H9 (cell line): ENCODE measurements around the gene CASK. TPM values are rescaled to one million over a fixed set of nuclear protein-coding genes. Genes with fewer than 3 reads are reported as not detected.

Experiments
- DNase-seq: peaks from one replicate; pipeline ENCODE4 v3.0.0-alpha.2; 2017
- H2AFZ ChIP-seq: one replicate; pipeline ENCODE4 v1.6.1; 2013; ENCODE audit warnings: mild to moderate bottlenecking, low read length, control low read depth, moderate library complexity
- H2AK5ac ChIP-seq: 2 replicates; pipeline ENCODE4 v1.6.1; 2013; ENCODE audit warnings: low read length, control low read depth, mixed read lengths; ENCODE audit not compliant: insufficient read length
- H2BK120ac ChIP-seq: one replicate; pipeline ENCODE4 v1.6.1; 2013; ENCODE audit warnings: low read depth, mild to moderate bottlenecking, low read length, control low read depth, inconsistent platforms; ENCODE audit not compliant: poor library complexity, severe bottlenecking
- H2BK12ac ChIP-seq: 2 replicates; pipeline ENCODE4 v1.6.1; 2013; ENCODE audit warnings: low read length, control low read depth, mixed read lengths, low read depth; ENCODE audit not compliant: insufficient read length
- H2BK15ac ChIP-seq: 2 replicates; pipeline ENCODE4 v1.6.1; 2013; ENCODE audit warnings: low read depth, low read length, control low read depth
- H2BK20ac ChIP-seq: one replicate; pipeline ENCODE4 v1.6.1; 2013; ENCODE audit warnings: low read depth, mild to moderate bottlenecking, low read length, control low read depth, inconsistent platforms; ENCODE audit not compliant: poor library complexity, severe bottlenecking
- H2BK5ac ChIP-seq: 2 replicates; pipeline ENCODE4 v1.6.1; 2013; ENCODE audit warnings: low read length, control low read depth, mixed read lengths; ENCODE audit not compliant: insufficient read length
- H3K14ac ChIP-seq: 2 replicates; pipeline ENCODE4 v1.6.1; 2013; ENCODE audit warnings: low read length, control low read depth; ENCODE audit not compliant: insufficient read depth
- H3K18ac ChIP-seq: 2 replicates; pipeline ENCODE4 v1.6.1; 2013; ENCODE audit warnings: low read depth, mild to moderate bottlenecking, mixed read lengths, low read length, control low read depth; ENCODE audit not compliant: insufficient read length
- H3K23ac ChIP-seq: 2 replicates; pipeline ENCODE4 v1.6.1; 2013; ENCODE audit warnings: low read length, control low read depth, mixed read lengths, low read depth; ENCODE audit not compliant: insufficient read length
- H3K23me2 ChIP-seq: 2 replicates; pipeline ENCODE4 v1.6.1; 2013; ENCODE audit warnings: low read depth, mild to moderate bottlenecking, mixed read lengths, low read length, control low read depth; ENCODE audit not compliant: insufficient read length, poor library complexity, severe bottlenecking
- H3K27ac ChIP-seq: 2 replicates; pipeline ENCODE4 v1.5.1; 2013; ENCODE audit warnings: low read length, control low read depth, mixed read lengths, low read depth; ENCODE audit not compliant: insufficient read length
- H3K27me3 ChIP-seq: 2 replicates; pipeline ENCODE4 v1.6.1; 2013; ENCODE audit warnings: low read length, control low read depth, inconsistent platforms; ENCODE audit not compliant: insufficient read depth
- H3K4ac ChIP-seq: 2 replicates; pipeline ENCODE4 v1.6.1; 2013; ENCODE audit warnings: low read depth, mild to moderate bottlenecking, control low read depth, inconsistent platforms, low read length, moderate library complexity
- H3K4me1 ChIP-seq: 2 replicates; pipeline ENCODE4 v1.6.1; 2013; ENCODE audit warnings: low read length, control low read depth, inconsistent platforms; ENCODE audit not compliant: insufficient read depth
- H3K4me2 ChIP-seq: 2 replicates; pipeline ENCODE4 v1.6.1; 2013; ENCODE audit warnings: low read length, control low read depth, mixed read lengths; ENCODE audit not compliant: insufficient read length, insufficient read depth
- H3K56ac ChIP-seq: 2 replicates; pipeline ENCODE4 v1.6.1; 2013; ENCODE audit warnings: low read depth, mild to moderate bottlenecking, mixed read lengths, low read length, control low read depth; ENCODE audit not compliant: insufficient read length
- H3K79me1 ChIP-seq: 2 replicates; pipeline ENCODE4 v1.6.1; 2013; ENCODE audit warnings: low read depth, mild to moderate bottlenecking, moderate library complexity, low read length, control low read depth, inconsistent platforms; ENCODE audit not compliant: insufficient read depth, poor library complexity, severe bottlenecking
- H3K79me2 ChIP-seq: 2 replicates; pipeline ENCODE4 v1.6.1; 2013; ENCODE audit warnings: low read length, control low read depth, inconsistent platforms; ENCODE audit not compliant: insufficient read depth
- H3K9ac ChIP-seq: 2 replicates; pipeline ENCODE4 v1.6.1; 2013; ENCODE audit warnings: low read length, control low read depth, mixed read lengths; ENCODE audit not compliant: insufficient read length; ENCODE audit errors: extremely low read depth
- H3K9me3 ChIP-seq: one replicate; pipeline ENCODE4 v1.6.1; 2013; ENCODE audit warnings: low read depth, low read length, inconsistent platforms; ENCODE audit not compliant: control insufficient read depth
- H3T11ph ChIP-seq: one replicate; pipeline ENCODE4 v1.6.1; 2013; ENCODE audit warnings: mild to moderate bottlenecking, low read length, control low read depth, inconsistent platforms
- H4K20me1 ChIP-seq: one replicate; pipeline ENCODE4 v1.6.1; 2013; ENCODE audit not compliant: control insufficient read depth, insufficient read length, insufficient read depth
- H4K5ac ChIP-seq: 2 replicates; pipeline ENCODE4 v1.6.1; 2013; ENCODE audit warnings: low read depth, mild to moderate bottlenecking, mixed read lengths, low read length, control low read depth; ENCODE audit not compliant: insufficient read length
- H4K8ac ChIP-seq: replicated peaks from 2 replicates; pipeline ENCODE4 v1.6.1; 2013; ENCODE audit warnings: low read length, control low read depth, mixed read lengths, low read depth; ENCODE audit not compliant: insufficient read length
- H4K91ac ChIP-seq: 2 replicates; pipeline ENCODE4 v1.6.1; 2013; ENCODE audit warnings: low read depth, mild to moderate bottlenecking, moderate library complexity, mixed read lengths, low read length, control low read depth; ENCODE audit not compliant: insufficient read length
- H3K27ac Mint-ChIP-seq, 3 experiments: 2 replicates in 2 of 3; 3 replicates in 1 of 3; pipeline ENCODE4 v1.8.0; 2020 to 2021; ENCODE audit warnings: mixed read lengths in 3 of 3, mild to moderate bottlenecking in 1 of 3, moderate library complexity in 1 of 3
- H3K27me3 Mint-ChIP-seq: 2 replicates; pipeline ENCODE4 v1.8.0; 2021; ENCODE audit warnings: low read depth, mild to moderate bottlenecking, moderate library complexity, mixed read lengths
- H3K36me3 Mint-ChIP-seq, 3 experiments: 2 replicates in 2 of 3; 3 replicates in 1 of 3; pipeline ENCODE4 v1.8.0; 2020 to 2021; ENCODE audit warnings: low read depth in 3 of 3, mixed read lengths in 3 of 3; ENCODE audit not compliant: insufficient read depth in 1 of 3
- H3K4me1 Mint-ChIP-seq, 2 experiments: 2 replicates each; pipeline ENCODE4 v1.8.0; 2020; ENCODE audit warnings: mixed read lengths in 2 of 2
- H3K4me3 Mint-ChIP-seq, 2 experiments: 2 replicates in 1 of 2; 3 replicates in 1 of 2; pipeline ENCODE4 v1.8.0; 2020 to 2021; ENCODE audit warnings: mild to moderate bottlenecking in 2 of 2, mixed read lengths in 2 of 2, moderate library complexity in 1 of 2
- H3K9me3 Mint-ChIP-seq, 2 experiments: 2 replicates in 1 of 2; 3 replicates in 1 of 2; pipeline ENCODE4 v1.8.0; 2020; ENCODE audit warnings: mild to moderate bottlenecking in 2 of 2, mixed read lengths in 2 of 2, moderate library complexity in 1 of 2
- CTCF ChIP-seq: fragments of 200-600 bp; sonication (generic); conservative IDR thresholded peaks from 3 replicates; pipeline ENCODE4 v1.8.0; 2021; ENCODE audit warnings: antibody characterized with exemption, mild to moderate bottlenecking
- WGBS: extraction: QIAGEN DNeasy Blood & Tissue Kit; methylation state at CpG from one replicate; pipeline ENCODE4 v1.1.7; 2013; ENCODE audit warnings: missing lambda C conversion rate, low lambda C conversion rate, mixed read lengths; ENCODE audit not compliant: insufficient read length; ENCODE audit errors: extremely low coverage; 5-methylcytosine and 5-hydroxymethylcytosine counted together
- total RNA-seq: library from RNA; stranded (reverse); gene quantifications from 2 replicates; pipeline ENCODE4 v1.2.1, GENCODE V29; 2021

The CASK gene
- total RNA-seq, 1 experiment from 2014 or later = 44.1 TPM

- peaks cover 0 to 14% (median 2%) of the 10 kb centered on the region in 3 experiments; a peak in 5 of 7 replicates for H3K36me3 Mint-ChIP-seq
- no peak for DNase-seq
- no peaks in the 10 kb centered on the region for H4K20me1 ChIP-seq
- H3K79me1 ChIP-seq = no peaks in the 10 kb centered on the region
- no peaks in the 10 kb centered on the region for H3K27me3 ChIP-seq
- no peak overlapping the region for H2AFZ ChIP-seq
- H3K27ac ChIP-seq = no peak overlapping the region
- H2BK12ac ChIP-seq = no peak overlapping the region
- no peaks in the 10 kb centered on the region for H3K79me2 ChIP-seq
- no peak overlapping the region for H3K56ac ChIP-seq
- no peak overlapping the region for H4K91ac ChIP-seq
- peaks cover 45 to 50% of the 10 kb centered on the region in 2 experiments for H3K9me3 Mint-ChIP-seq
- H4K5ac ChIP-seq = no peak overlapping the region
- no peaks in the 10 kb centered on the region for H3K23me2 ChIP-seq
- H2AK5ac ChIP-seq = no peak overlapping the region
- no peak overlapping the region for H3K4ac ChIP-seq
- H2BK5ac ChIP-seq = no peak overlapping the region
- no peak overlapping the region for H3K18ac ChIP-seq
- no peak overlapping the region for H4K8ac ChIP-seq
- WGBS = no CpG with 5 or more reads among the region's 1 CpG
- no peak overlapping the region for H3K4me2 ChIP-seq
- H3K9ac ChIP-seq = no peak overlapping the region
- no peaks in the 10 kb centered on the region for H3K9me3 ChIP-seq
- no peak overlapping the region for H3K23ac ChIP-seq
- no peak overlapping the region for H2BK120ac ChIP-seq
- peaks cover 12 to 21% of the 10 kb centered on the region in 2 experiments for H3K4me1 Mint-ChIP-seq
- TF ChIP-seq CTCF = no peak
- H3K4me3 Mint-ChIP-seq = no peak overlapping the region
- H3T11ph ChIP-seq = no peak overlapping the region
- H3K4me1 ChIP-seq = no peaks in the 10 kb centered on the region
- H2BK15ac ChIP-seq = no peak overlapping the region
- H3K27me3 Mint-ChIP-seq = no peaks in the 10 kb centered on the region; the same call in 1 of the 2 replicates
- no peak overlapping the region; a peak in 1 of 7 replicates for H3K27ac Mint-ChIP-seq
- no peak overlapping the region for H3K14ac ChIP-seq
- H2BK20ac ChIP-seq = no peak overlapping the region
Observed at GRCh38 chrX:41672643-41673042, 250.7 kb downstream of the CASK start.
